Neural cell (in vitro differentiated cells): Measurements from ENCODE around the gene BMP10. TPM values are rescaled to one million over a fixed set of nuclear protein-coding genes. Genes with fewer than 3 reads are reported as not detected.

Experiments
- H2AFZ ChIP-seq: fragments of 200-600, 300-800 bp; sonication (generic), shearing (Covaris generic); 2 replicates; pipeline ENCODE4 v1.6.0; 2014; ENCODE audit warnings: low read depth, mild to moderate bottlenecking, antibody characterized with exemption, low read length, moderate library complexity
- H3F3A ChIP-seq: fragments of 200-600 bp; shearing (Covaris generic); 2 replicates; pipeline ENCODE4 v1.6.1; 2016; ENCODE audit warnings: mild to moderate bottlenecking, moderate library complexity, mixed read lengths, antibody characterized with exemption, low read length; ENCODE audit not compliant: insufficient read depth, poor library complexity, severe bottlenecking
- H3K27ac ChIP-seq: fragments of 200-600, 300-800 bp; sonication (generic), shearing (Covaris generic); 2 replicates; pipeline ENCODE4 v1.5.1; 2014; ENCODE audit warnings: mild to moderate bottlenecking, low read length, moderate library complexity
- H3K27me3 ChIP-seq: fragments of 300-800, 200-600 bp; sonication (generic), shearing (Covaris generic); 2 replicates; pipeline ENCODE4 v1.6.0; 2014; ENCODE audit warnings: mild to moderate bottlenecking, low read depth, low read length, moderate library complexity; ENCODE audit not compliant: insufficient read depth
- H3K36me3 ChIP-seq: fragments of 300-800, 200-600 bp; sonication (generic), shearing (Covaris generic); 2 replicates; pipeline ENCODE4 v1.5.1; 2014; ENCODE audit warnings: mild to moderate bottlenecking, antibody characterized with exemption, low read length, moderate library complexity; ENCODE audit not compliant: insufficient read depth
- H3K4me2 ChIP-seq: fragments of 300-800, 200-600 bp; sonication (generic), shearing (Covaris generic); 2 replicates; pipeline ENCODE4 v1.6.0; 2014; ENCODE audit warnings: mild to moderate bottlenecking, low read length
- H3K4me3 ChIP-seq: fragments of 300-800, 200-600 bp; sonication (generic), shearing (Covaris generic); 2 replicates; pipeline ENCODE4 v1.5.1; 2014; ENCODE audit warnings: mild to moderate bottlenecking, low read length, moderate library complexity
- H3K79me2 ChIP-seq: fragments of 200-600 bp; shearing (Covaris generic); replicated peaks from 2 replicates; pipeline ENCODE4 v1.6.0; 2014; ENCODE audit warnings: mild to moderate bottlenecking, low read length, moderate library complexity; ENCODE audit not compliant: insufficient read depth
- H3K9ac ChIP-seq: fragments of 300-800, 200-600 bp; sonication (generic), shearing (Covaris generic); 2 replicates; pipeline ENCODE4 v1.6.1; 2016; ENCODE audit warnings: mild to moderate bottlenecking, low read length, mixed read lengths
- H3K9me2 ChIP-seq: fragments of 200-600 bp; shearing (Covaris generic); 2 replicates; pipeline ENCODE4 v1.6.1; 2016; ENCODE audit warnings: mild to moderate bottlenecking, low read length, mixed read lengths; ENCODE audit not compliant: insufficient read depth
- H3K9me3 ChIP-seq: fragments of 200-600, 300-800 bp; sonication (generic), shearing (Covaris generic); 2 replicates; pipeline ENCODE4 v1.6.1; 2016; ENCODE audit warnings: mild to moderate bottlenecking, mixed run types, low read length, moderate library complexity, mixed read lengths
- H4K20me1 ChIP-seq: fragments of 200-600 bp; shearing (Covaris generic); 2 replicates; pipeline ENCODE4 v1.6.1; 2016; ENCODE audit warnings: mild to moderate bottlenecking, mixed run types; ENCODE audit not compliant: insufficient read depth
- EP300 ChIP-seq: fragments of 450-650 bp; conservative IDR thresholded peaks from 2 replicates; pipeline ENCODE4 v1.6.1; 2014; ENCODE audit warnings: antibody characterized with exemption, mild to moderate bottlenecking, moderate library complexity; ENCODE audit not compliant: poor library complexity, severe bottlenecking
- EZH2 ChIP-seq: fragments of 200-600, 300-800 bp; shearing (Covaris generic), sonication (generic); IDR thresholded peaks from 2 replicates; pipeline ENCODE4 v1.6.1; 2014; ENCODE audit warnings: antibody characterized with exemption, low read length, borderline replicate concordance, mild to moderate bottlenecking; ENCODE audit not compliant: insufficient read depth, poor library complexity, severe bottlenecking
- MXI1 ChIP-seq: fragments of 450-650 bp; conservative IDR thresholded peaks from 2 replicates; pipeline ENCODE4 v1.6.1; 2014; ENCODE audit warnings: antibody characterized with exemption, mild to moderate bottlenecking; ENCODE audit not compliant: poor library complexity, severe bottlenecking
- POLR2AphosphoS5 ChIP-seq: IDR thresholded peaks from 2 replicates; pipeline ENCODE4 v1.6.1; 2012
- RAD21 ChIP-seq: fragments of 450-650 bp; conservative IDR thresholded peaks from 2 replicates; pipeline ENCODE4 v1.6.1; 2014; ENCODE audit warnings: antibody characterized with exemption, mild to moderate bottlenecking, moderate library complexity
- REST ChIP-seq: IDR thresholded peaks from 2 replicates; pipeline ENCODE4 v1.6.1; 2012; ENCODE audit warnings: borderline replicate concordance
- SMC3 ChIP-seq: fragments of 450-650 bp; conservative IDR thresholded peaks from 2 replicates; pipeline ENCODE4 v1.6.1; 2014; ENCODE audit warnings: antibody characterized with exemption, mild to moderate bottlenecking, moderate library complexity; ENCODE audit not compliant: poor library complexity
- TAF1 ChIP-seq: IDR thresholded peaks from 2 replicates; pipeline ENCODE4 v1.6.1; 2012; ENCODE audit warnings: low read depth
- polyA plus RNA-seq: library from polyadenylated mRNA; depleted of rRNA; stranded (reverse); fragments of >200 nt; gene quantifications from 2 replicates; pipeline ENCODE4 v1.2.3, GENCODE V29; 2014
- TF ChIP-seq, protein P1 (sequence below): fragments of 450-650 bp; IDR thresholded peaks from 2 replicates; pipeline ENCODE4 v1.5.1; 2014; ENCODE audit warnings: antibody characterized with exemption, mild to moderate bottlenecking, moderate library complexity; ENCODE audit not compliant: poor library complexity, severe bottlenecking

BMP10 gene
- polyA plus RNA-seq, 1 donor from 2014 or later, result not detected

DNA sequence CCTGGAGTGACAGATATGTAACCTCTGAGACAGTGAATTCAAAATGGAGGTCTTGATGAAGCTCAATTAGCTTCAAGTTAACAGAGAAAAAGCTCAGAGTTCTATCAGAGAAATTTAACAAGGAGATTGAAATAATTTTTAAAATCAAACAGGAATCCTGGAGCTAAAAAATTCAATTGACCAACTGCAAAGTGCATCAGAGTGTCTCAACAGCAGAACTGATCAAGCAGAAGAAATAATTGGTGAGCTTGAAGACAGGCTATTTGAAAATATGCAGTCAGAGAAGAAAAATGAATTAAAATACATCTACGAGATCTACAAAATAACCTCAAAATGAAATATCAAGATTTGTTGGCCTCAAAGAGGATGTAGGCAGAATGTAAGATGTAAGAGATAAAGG, 30.4 kb upstream of the BMP10 start:
- no peak overlapping the region for H3K4me2 ChIP-seq
- no peaks in the 10 kb centered on the region for H4K20me1 ChIP-seq
- H3K9me2 ChIP-seq, result no peaks in the 10 kb centered on the region
- H3K79me2 ChIP-seq, result no peaks in the 10 kb centered on the region
- no peak overlapping the region for H3K9ac ChIP-seq
- no peak overlapping the region for H3K4me3 ChIP-seq
- no peaks in the 10 kb centered on the region for H3K27me3 ChIP-seq
- no peaks in the 10 kb centered on the region for H3K36me3 ChIP-seq
- peaks cover 5% of the 10 kb centered on the region for H3K9me3 ChIP-seq
- no peak overlapping the region for H2AFZ ChIP-seq
- TF ChIP-seq MXI1 (no peak), SMC3 (no peak), POLR2AphosphoS5 (no peak), REST (no peak), EZH2 (no peak), EP300 (no peak), RAD21 (no peak), TAF1 (no peak)
- TF ChIP-seq, protein P1, sequence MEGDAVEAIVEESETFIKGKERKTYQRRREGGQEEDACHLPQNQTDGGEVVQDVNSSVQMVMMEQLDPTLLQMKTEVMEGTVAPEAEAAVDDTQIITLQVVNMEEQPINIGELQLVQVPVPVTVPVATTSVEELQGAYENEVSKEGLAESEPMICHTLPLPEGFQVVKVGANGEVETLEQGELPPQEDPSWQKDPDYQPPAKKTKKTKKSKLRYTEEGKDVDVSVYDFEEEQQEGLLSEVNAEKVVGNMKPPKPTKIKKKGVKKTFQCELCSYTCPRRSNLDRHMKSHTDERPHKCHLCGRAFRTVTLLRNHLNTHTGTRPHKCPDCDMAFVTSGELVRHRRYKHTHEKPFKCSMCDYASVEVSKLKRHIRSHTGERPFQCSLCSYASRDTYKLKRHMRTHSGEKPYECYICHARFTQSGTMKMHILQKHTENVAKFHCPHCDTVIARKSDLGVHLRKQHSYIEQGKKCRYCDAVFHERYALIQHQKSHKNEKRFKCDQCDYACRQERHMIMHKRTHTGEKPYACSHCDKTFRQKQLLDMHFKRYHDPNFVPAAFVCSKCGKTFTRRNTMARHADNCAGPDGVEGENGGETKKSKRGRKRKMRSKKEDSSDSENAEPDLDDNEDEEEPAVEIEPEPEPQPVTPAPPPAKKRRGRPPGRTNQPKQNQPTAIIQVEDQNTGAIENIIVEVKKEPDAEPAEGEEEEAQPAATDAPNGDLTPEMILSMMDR, result no peak
- H3F3A ChIP-seq, result no peaks in the 10 kb centered on the region
- no peak overlapping the region for H3K27ac ChIP-seq

DNA sequence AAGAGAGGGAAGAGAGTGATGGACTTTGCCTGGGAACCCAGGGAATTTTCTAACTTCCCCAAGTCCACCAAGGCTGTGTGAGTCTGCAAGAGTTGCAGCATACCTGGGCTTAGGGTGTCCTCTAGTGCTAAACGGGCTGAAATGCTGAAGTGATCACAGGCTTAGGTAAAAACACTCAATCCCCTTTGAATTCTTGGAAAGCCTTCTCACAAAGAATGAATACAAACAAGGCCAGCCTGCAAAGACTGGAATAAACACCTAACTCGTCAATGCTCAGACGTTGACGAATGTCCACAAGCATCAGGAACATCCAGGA, 30.0 kb upstream of the BMP10 start:
- H3K36me3 ChIP-seq, result no peaks in the 10 kb centered on the region
- H3K79me2 ChIP-seq, result no peaks in the 10 kb centered on the region
- no peaks in the 10 kb centered on the region for H3F3A ChIP-seq
- no peaks in the 10 kb centered on the region for H4K20me1 ChIP-seq
- H3K9ac ChIP-seq, result no peak overlapping the region
- no peak overlapping the region for H3K4me2 ChIP-seq
- H3K9me3 ChIP-seq, result peaks cover 5% of the 10 kb centered on the region
- H3K27me3 ChIP-seq, result no peaks in the 10 kb centered on the region
- no peak overlapping the region for H3K27ac ChIP-seq
- H2AFZ ChIP-seq, result no peak overlapping the region
- TF ChIP-seq, protein P1, result no peak
- TF ChIP-seq TAF1 (no peak), RAD21 (no peak)
- H3K4me3 ChIP-seq, result no peak overlapping the region
- H3K9me2 ChIP-seq, result no peaks in the 10 kb centered on the region
